ENCODE data around the gene PCGF1.

DNA sequence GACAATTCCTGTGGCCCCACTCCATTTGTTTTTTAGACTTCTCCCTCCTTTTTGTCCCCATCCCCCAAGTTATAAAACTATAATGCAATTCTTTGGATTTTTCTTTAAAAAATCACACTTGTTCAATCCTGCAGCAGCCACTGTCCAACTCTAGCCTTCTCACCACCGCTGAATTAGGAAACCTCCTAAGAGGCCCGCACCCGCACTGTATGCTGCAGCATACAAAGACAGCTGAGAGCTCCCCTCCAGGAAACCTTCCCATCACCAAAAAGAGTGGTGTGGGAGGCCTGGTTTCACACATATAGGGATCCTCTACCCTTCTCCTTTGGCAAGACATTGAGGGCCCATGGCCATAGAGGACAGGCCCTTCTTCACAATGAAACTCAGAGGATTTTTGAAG is 2.9 kb downstream of the PCGF1 start:
- TF ChIP-seq, protein P1, sequence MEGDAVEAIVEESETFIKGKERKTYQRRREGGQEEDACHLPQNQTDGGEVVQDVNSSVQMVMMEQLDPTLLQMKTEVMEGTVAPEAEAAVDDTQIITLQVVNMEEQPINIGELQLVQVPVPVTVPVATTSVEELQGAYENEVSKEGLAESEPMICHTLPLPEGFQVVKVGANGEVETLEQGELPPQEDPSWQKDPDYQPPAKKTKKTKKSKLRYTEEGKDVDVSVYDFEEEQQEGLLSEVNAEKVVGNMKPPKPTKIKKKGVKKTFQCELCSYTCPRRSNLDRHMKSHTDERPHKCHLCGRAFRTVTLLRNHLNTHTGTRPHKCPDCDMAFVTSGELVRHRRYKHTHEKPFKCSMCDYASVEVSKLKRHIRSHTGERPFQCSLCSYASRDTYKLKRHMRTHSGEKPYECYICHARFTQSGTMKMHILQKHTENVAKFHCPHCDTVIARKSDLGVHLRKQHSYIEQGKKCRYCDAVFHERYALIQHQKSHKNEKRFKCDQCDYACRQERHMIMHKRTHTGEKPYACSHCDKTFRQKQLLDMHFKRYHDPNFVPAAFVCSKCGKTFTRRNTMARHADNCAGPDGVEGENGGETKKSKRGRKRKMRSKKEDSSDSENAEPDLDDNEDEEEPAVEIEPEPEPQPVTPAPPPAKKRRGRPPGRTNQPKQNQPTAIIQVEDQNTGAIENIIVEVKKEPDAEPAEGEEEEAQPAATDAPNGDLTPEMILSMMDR (IDR thresholded peaks at IDR 0.05; ENCODE audit: low read depth, low read length, poor library complexity, severe bottlenecking), result no peak
- TF ChIP-seq EZH2phosphoT487 (IDR thresholded peaks at IDR 0.05; ENCODE audit: borderline replicate concordance, low read length), result no peak
